ENCODE data around the gene CLCN6. TPM values are rescaled to one million over a fixed set of nuclear protein-coding genes. Genes with fewer than 3 reads are reported as not detected.

Gene CLCN6
- total RNA-seq, 2 donors from 2014 or later: 29.6 to 31.5 TPM

DNA sequence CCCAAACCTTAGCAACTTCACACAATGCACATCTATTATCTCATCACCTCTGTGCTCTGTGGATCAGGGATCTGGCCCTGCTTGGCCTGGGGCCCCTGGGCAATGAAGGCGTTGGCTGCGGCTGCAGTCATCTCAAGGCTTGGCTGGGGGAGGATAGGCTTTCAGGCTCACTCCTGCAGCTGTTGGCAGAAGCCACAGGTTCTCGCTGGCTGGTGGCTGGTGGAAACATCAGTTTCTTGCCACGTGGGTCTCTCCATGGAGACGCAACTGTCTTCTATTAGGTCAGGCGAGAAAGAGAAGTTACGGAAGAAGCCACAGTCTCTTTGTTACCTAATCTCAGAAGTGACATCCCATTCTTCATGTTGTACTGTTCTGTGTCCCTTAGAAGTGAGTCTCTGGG, 45.2 kb downstream of the CLCN6 start:
- peaks cover 10% of the 10 kb centered on the region for H3K36me3 Mint-ChIP-seq (ENCODE audit: low read depth)
- Histone ChIP-seq H3K4me3 (ENCODE audit: low read length) (no peak overlapping the region), H3K27me3 (ENCODE audit: control insufficient read depth, insufficient read depth, low read length, poor library complexity, severe bottlenecking) (no peaks in the 10 kb centered on the region), H3K36me3 (ENCODE audit: control insufficient read depth, insufficient read depth, low read length) (no peaks in the 10 kb centered on the region), H3K27ac (ENCODE audit: low read depth, low read length) (no peak overlapping the region), H3K9ac (ENCODE audit: extremely low read depth, low read length, poor library complexity, severe bottlenecking) (no peak overlapping the region), H3K9me3 (ENCODE audit: control insufficient read depth, low read length) (no peaks in the 10 kb centered on the region), H3K4me1 (ENCODE audit: control insufficient read depth, insufficient read depth, low read length) (no peaks in the 10 kb centered on the region)
- H3K4me3 Mint-ChIP-seq: no peak overlapping the region
- no peak overlapping the region for H3K27ac Mint-ChIP-seq
- no peaks in the 10 kb centered on the region for H3K4me1 Mint-ChIP-seq
- WGBS, 2 experiments (ENCODE audit: insufficient coverage in 1 of 2, insufficient read length in 1 of 2): 88 to 89% methylated on average over 7 of the region's 7 CpGs
- H3K9me3 Mint-ChIP-seq: no peaks in the 10 kb centered on the region
- TF ChIP-seq, protein P1, sequence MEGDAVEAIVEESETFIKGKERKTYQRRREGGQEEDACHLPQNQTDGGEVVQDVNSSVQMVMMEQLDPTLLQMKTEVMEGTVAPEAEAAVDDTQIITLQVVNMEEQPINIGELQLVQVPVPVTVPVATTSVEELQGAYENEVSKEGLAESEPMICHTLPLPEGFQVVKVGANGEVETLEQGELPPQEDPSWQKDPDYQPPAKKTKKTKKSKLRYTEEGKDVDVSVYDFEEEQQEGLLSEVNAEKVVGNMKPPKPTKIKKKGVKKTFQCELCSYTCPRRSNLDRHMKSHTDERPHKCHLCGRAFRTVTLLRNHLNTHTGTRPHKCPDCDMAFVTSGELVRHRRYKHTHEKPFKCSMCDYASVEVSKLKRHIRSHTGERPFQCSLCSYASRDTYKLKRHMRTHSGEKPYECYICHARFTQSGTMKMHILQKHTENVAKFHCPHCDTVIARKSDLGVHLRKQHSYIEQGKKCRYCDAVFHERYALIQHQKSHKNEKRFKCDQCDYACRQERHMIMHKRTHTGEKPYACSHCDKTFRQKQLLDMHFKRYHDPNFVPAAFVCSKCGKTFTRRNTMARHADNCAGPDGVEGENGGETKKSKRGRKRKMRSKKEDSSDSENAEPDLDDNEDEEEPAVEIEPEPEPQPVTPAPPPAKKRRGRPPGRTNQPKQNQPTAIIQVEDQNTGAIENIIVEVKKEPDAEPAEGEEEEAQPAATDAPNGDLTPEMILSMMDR (conservative IDR thresholded peaks at IDR 0.05): no peak
- peaks cover 9% of the 10 kb centered on the region for H3K27me3 Mint-ChIP-seq (ENCODE audit: insufficient read depth)
- DNase-seq: no peak

DNA sequence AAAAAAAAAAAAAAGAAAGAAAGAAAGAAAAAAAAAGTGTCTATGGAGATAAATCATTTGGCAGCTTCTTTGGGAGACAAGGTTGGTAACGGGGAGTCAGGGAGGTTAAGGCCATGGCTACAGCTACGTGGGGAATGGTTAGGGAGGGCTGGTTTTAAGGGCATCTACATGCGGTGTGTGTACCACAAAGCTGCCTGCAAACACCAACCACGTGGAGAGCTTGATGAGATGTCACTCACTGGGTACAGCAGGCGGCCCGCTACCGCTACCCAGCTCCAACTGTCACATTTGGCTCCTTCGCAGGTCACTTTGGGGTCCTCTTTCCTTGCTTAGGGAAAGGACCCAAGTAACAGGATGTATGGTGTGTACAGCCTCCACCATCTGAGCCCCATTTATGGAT, 48.5 kb downstream of the CLCN6 start:
- DNase-seq: no peak
- H3K27ac Mint-ChIP-seq: no peak overlapping the region
- TF ChIP-seq, protein P1 (conservative IDR thresholded peaks at IDR 0.05): no peak
- Histone ChIP-seq H3K4me3 (ENCODE audit: low read length) (no peak overlapping the region), H3K36me3 (ENCODE audit: control insufficient read depth, insufficient read depth, low read length) (no peaks in the 10 kb centered on the region), H3K27me3 (ENCODE audit: control insufficient read depth, insufficient read depth, low read length, poor library complexity, severe bottlenecking) (peaks cover 6% of the 10 kb centered on the region), H3K4me1 (ENCODE audit: control insufficient read depth, insufficient read depth, low read length) (no peaks in the 10 kb centered on the region), H3K9ac (ENCODE audit: extremely low read depth, low read length, poor library complexity, severe bottlenecking) (no peak overlapping the region), H3K9me3 (ENCODE audit: control insufficient read depth, low read length) (no peaks in the 10 kb centered on the region), H3K27ac (ENCODE audit: low read depth, low read length) (no peak overlapping the region)
- no peaks in the 10 kb centered on the region for H3K9me3 Mint-ChIP-seq
- H3K36me3 Mint-ChIP-seq (ENCODE audit: low read depth): no peaks in the 10 kb centered on the region
- H3K27me3 Mint-ChIP-seq (ENCODE audit: insufficient read depth): peaks cover 36% of the 10 kb centered on the region
- H3K4me3 Mint-ChIP-seq: no peak overlapping the region
- no peaks in the 10 kb centered on the region for H3K4me1 Mint-ChIP-seq
- WGBS, 2 experiments (ENCODE audit: insufficient coverage in 1 of 2, insufficient read length in 1 of 2): 79 to 83% methylated on average over 6 to 8 of the region's 8 CpGs

DNA sequence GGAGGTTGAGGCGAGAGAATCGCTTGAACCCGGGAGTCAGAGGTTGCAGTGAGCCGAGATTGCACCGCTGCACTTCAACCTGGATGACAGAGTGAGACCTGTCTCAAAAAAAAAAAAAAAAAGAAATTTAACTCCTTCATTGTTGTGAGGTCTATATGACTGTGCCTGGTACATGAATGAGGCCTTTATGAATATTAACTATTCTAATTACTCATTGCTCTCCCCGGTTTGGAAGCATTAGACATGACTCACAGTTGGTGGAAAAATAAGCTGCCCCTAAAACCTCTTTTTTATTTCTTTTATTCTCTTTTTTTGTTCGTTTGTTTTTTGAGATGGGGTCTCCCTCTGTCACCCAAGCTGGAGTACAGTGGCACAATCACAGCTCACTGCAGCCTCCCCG, 49.4 kb downstream of the CLCN6 start:
- H3K27me3 Mint-ChIP-seq (ENCODE audit: insufficient read depth): peaks cover 44% of the 10 kb centered on the region
- WGBS, 2 experiments (ENCODE audit: insufficient coverage in 1 of 2, insufficient read length in 1 of 2): 90 to 92% methylated on average over 5 to 8 of the region's 8 CpGs
- no peak overlapping the region for H3K4me3 Mint-ChIP-seq
- H3K4me1 ChIP-seq (ENCODE audit: control insufficient read depth, insufficient read depth, low read length): peaks cover 2% of the 10 kb centered on the region
- H3K9me3 Mint-ChIP-seq: no peaks in the 10 kb centered on the region
- peaks cover 6% of the 10 kb centered on the region for H3K27me3 ChIP-seq (ENCODE audit: control insufficient read depth, insufficient read depth, low read length, poor library complexity, severe bottlenecking)
- H3K36me3 ChIP-seq (ENCODE audit: control insufficient read depth, insufficient read depth, low read length): no peaks in the 10 kb centered on the region
- no peak overlapping the region for H3K27ac ChIP-seq (ENCODE audit: low read depth, low read length)
- no peaks in the 10 kb centered on the region for H3K9me3 ChIP-seq (ENCODE audit: control insufficient read depth, low read length)
- TF ChIP-seq, protein P1 (conservative IDR thresholded peaks at IDR 0.05): no peak
- H3K27ac Mint-ChIP-seq: no peak overlapping the region
- peaks cover 4% of the 10 kb centered on the region for H3K4me1 Mint-ChIP-seq
- no peak for DNase-seq
- H3K36me3 Mint-ChIP-seq (ENCODE audit: low read depth): no peaks in the 10 kb centered on the region
- H3K4me3 ChIP-seq (ENCODE audit: low read length): no peak overlapping the region
- H3K9ac ChIP-seq (ENCODE audit: extremely low read depth, low read length, poor library complexity, severe bottlenecking): no peak overlapping the region
